Left renal cortex interstitium (tissue), 4 donors: Measurements from ENCODE around the gene ADGRL2. TPM values are rescaled to one million over a fixed set of nuclear protein-coding genes. Genes with fewer than 3 reads are reported as not detected.

Experiments
- DNase-seq, 4 donors: peaks; one replicate each; pipeline ENCODE4 v3.0.0-alpha.2; 2013; ENCODE audit warnings: low read depth in 4 of 4, low spot score in 2 of 4, missing footprints in 1 of 4
- polyA plus RNA-seq, 4 donors: library from polyadenylated mRNA; unstranded; fragments of 120-200 nt; gene quantifications; one replicate each; pipeline ENCODE4 v1.2.1, GENCODE V29; 2013; ENCODE audit not compliant: insufficient read length in 4 of 4

ADGRL2 gene
- polyA plus RNA-seq, 4 donors, result 145 to 177 (median 158) TPM

GRCh38 chr1:81894867-81895266, 94.1 kb downstream of the ADGRL2 start:
- no peak for DNase-seq

GRCh38 chr1:81899214-81899821, 98.6 kb downstream of the ADGRL2 start:
- DNase-seq, result no peak

GRCh38 chr1:81907575-81907974, 106.8 kb downstream of the ADGRL2 start:
- no peak for DNase-seq

- DNase-seq, result no peak
Observed at GRCh38 chr1:81912383-81912782, 111.6 kb downstream of the ADGRL2 start.

- DNase-seq, result no peak
Observed at GRCh38 chr1:81915937-81916336, 115.2 kb downstream of the ADGRL2 start.

GRCh38 chr1:81920245-81920740, 119.6 kb downstream of the ADGRL2 start:
- DNase-seq, result peak in 2 of 4 donors; percentile 14 to 16

GRCh38 chr1:81920886-81921285, 120.2 kb downstream of the ADGRL2 start:
- no peak for DNase-seq

GRCh38 chr1:81921344-81921743, 120.6 kb downstream of the ADGRL2 start:
- no peak for DNase-seq

- DNase-seq, result no peak
Observed at GRCh38 chr1:81921851-81922462, 121.2 kb downstream of the ADGRL2 start.

GRCh38 chr1:81922955-81923354, 122.2 kb downstream of the ADGRL2 start:
- no peak for DNase-seq

- DNase-seq, result no peak
Observed at GRCh38 chr1:81929106-81929505, 128.4 kb downstream of the ADGRL2 start.

- no peak for DNase-seq
Observed at GRCh38 chr1:81936853-81937252, 136.1 kb downstream of the ADGRL2 start.

GRCh38 chr1:81937791-81938450, 137.2 kb downstream of the ADGRL2 start:
- no peak for DNase-seq

- no peak for DNase-seq
Observed at GRCh38 chr1:81948495-81948894, 147.8 kb downstream of the ADGRL2 start.

- DNase-seq, result no peak
Observed at GRCh38 chr1:81949421-81949820, 148.7 kb downstream of the ADGRL2 start.

- DNase-seq, result no peak
Observed at GRCh38 chr1:81950037-81950436, 149.3 kb downstream of the ADGRL2 start.

- DNase-seq, result no peak
Observed at GRCh38 chr1:81950591-81951244, 150.0 kb downstream of the ADGRL2 start.

- DNase-seq, result no peak
Observed at GRCh38 chr1:81954534-81955020, 153.8 kb downstream of the ADGRL2 start.

- no peak for DNase-seq
Observed at GRCh38 chr1:81967951-81968350, 167.2 kb downstream of the ADGRL2 start.

- no peak for DNase-seq
Observed at GRCh38 chr1:81970416-81970815, 169.7 kb downstream of the ADGRL2 start.

GRCh38 chr1:81974222-81974841, 173.6 kb downstream of the ADGRL2 start:
- no peak for DNase-seq
